Erythroblast (primary cell): ENCODE data around the gene ABCF1.

ENCODE experiments used
- DNase-seq, 2 experiments: peaks; one replicate each; lab custom pipeline; 2025; lab: John Stamatoyannopoulos, UW
- GATA1 ChIP-seq: IDR thresholded peaks from 2 replicates; pipeline ENCODE4 v1.6.1; 2011; ENCODE audit warnings: low read depth, mild to moderate bottlenecking, control low read depth, low read length, moderate library complexity
- POLR2A ChIP-seq: IDR thresholded peaks from 2 replicates; pipeline ENCODE4 v1.6.1; 2011; ENCODE audit warnings: mild to moderate bottlenecking, low read length

The ABCF1 gene

DNA sequence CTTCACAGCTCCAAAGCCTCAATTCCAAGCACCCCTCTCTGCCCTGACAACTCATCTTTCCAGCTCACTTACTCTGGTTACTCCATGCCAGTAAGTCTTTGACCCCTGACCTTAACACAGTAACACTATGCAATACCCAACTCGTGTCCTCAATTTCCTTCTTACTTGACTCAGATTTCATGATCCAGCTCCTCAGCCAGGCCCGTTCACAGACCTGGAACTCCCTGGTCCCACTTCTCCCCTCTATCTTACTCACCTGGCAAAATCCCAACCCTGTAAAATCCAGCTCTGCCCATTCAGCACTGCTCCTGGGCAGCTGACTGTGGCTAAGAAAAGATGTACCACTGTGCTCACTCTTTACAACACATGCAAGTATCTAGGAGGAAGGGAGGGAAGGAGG is 22.9 kb upstream of the ABCF1 start:
- no peak for DNase-seq
- no peak for TF ChIP-seq POLR2A
- TF ChIP-seq GATA1: no peak

DNA sequence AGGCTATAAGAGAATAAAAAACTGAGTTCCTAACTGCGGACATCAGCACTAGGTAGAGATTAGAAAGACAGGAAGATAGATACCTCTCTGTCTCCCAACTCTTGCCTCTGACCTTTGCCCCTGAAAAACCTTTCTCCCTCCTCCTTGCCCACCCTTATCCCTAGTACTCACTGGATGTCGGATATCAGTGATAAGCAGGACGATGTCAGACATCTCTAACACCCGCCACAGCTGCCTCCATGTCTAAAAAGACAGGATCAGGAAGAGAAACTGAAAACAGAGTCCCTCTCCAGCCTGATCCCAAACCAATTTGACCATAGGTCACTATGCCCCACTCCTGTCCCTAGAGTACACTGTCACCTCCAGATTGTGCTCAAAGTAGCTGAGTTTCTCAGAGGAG is 16.8 kb upstream of the ABCF1 start:
- no peak for DNase-seq
- TF ChIP-seq POLR2A: no peak
- TF ChIP-seq GATA1: no peak

DNA sequence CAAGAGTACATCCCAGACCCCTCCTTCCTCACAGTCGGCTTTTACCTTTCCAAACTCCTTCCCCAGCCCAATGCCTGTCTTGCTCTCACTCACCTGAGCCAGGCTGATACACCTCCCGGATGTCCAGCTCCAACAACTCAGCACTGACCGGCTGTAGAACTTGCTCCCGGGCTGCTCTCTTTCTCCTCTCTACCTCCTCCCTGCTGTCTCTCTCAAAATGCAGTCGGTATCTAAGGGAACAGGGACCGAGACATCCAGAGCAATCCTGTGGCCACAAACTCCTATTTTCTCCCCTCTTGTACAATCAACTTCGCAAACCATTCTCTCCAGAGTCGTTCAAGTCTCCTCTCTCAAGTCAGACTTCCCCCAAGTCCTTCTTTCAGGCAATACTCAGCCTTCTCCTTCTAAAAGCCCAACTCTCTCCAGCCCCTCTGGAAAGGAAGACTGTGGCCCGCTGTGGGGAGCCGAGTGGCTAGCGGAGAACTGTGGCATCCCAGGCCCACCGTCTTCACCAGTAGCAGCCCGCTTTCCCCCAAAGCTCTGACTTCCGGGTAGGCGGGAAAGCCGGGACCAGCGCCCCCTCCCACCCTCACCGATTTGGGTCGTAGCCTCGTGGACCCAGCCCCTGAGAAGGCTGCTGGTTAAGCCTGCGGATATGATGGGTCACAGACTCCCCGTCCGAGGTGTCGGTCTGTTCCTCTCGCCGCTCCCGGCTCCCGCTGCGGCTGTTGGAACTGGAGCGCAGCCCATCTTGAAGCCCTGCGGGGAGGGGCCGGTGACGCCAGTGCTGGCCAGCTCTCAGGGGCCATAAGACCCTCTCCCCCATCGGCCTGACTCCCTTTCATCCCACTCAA is 16.1 kb upstream of the ABCF1 start:
- peak; percentile 56 to 75 for DNase-seq
- no peak for TF ChIP-seq POLR2A
- no peak for TF ChIP-seq GATA1

DNA sequence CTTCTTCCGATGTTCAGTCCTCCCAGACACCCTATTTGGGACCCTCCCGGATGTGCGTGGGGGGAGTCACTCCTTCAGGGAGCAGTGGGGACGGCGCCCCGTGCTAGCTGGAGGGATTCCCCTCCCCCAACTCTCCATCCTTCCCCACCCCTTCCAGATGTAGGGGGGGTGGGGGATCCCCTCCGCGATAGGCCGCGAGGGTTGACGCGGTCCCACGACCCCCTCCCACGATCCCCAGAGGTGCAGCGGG is 15.5 kb upstream of the ABCF1 start:
- no peak for DNase-seq
- TF ChIP-seq GATA1 (no peak), POLR2A (no peak)

DNA sequence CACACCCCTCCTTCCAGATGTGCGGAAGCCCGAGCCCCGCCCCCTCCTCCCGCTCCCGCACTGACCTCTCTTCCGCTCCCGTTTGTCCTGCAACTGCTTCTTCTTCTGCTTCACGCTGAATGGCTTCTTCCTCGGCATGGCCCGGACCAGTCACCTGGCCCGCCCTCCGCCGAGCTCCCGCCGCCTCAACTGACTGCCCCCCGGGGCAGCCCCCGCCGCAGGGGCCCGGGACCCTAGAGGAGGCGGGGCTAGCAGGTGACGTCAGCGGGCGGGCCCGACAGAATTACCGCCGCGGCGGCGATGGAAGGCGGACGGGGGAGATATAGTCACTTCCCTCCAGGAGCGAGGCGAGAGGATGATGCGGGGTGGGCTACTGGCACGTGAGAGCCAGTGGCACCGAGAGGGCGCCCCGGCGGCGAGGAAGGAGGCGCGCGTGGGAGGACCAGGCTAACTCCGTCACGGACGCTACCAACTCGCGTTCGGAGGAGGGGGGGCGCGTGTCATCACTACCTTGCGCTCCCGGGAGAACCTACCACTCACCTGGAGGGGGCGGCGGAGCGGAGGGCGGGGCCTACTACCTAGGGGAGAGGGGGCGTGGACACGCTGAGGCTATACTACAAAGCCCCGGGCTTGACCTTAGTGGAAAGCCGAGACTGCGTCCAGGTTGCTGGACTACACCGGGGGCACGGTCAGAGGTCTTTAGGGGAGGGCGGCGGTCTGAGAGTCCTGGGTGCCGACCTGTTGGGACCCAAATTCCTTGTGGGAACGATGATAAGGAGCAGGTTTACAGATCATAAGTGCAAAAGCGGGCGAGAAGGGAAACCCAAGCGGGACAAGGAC is 15.0 kb upstream of the ABCF1 start, which contains the start of gene GNL1:
TSS of gene GNL1 (minus strand) at position 424 of the 840 bp plus-strand sequence. CDS start at position 138, 286 bp downstream.
- TF ChIP-seq GATA1: no peak
- DNase-seq: peak; percentile 95 to 96

DNA sequence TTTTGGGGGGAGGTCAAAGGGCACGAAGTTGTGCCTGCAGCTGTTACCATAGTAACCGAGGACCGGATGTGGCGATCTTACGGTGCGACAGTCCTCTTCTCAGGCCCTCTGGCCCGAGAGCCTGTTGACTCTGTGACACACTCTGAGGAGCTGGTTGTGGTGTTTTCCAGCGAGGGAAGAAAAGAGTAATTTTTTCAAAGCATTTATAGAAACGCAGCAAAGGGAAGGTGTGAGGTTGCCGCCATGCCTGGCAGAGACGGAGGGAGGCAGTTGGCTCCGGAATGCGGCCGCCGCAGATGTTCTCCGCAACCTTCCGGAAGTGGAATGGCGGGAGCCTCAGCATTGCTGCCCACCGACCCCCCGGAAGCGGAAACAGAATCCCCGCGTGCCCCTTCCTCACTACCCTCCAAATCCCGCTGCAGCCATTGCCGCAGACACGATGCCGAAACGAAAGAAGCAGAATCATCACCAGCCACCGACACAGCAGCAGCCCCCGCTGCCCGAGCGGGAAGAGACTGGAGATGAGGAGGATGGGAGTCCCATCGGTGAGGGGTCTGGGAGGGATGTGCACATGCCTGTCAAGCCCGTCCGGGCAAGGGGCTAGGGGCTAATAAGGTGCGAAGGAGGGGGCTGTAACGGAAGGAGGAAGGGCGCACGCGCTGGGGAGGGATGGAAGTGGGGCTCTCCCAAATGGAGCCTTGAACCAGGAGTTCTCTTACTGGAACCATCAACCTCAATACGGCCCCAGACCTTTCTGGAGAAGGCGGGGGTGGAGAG is 14.1 kb upstream of the ABCF1 start, which contains the start of gene PRR3:
TSS of gene PRR3 (plus strand) at position 390 of the 777 bp plus-strand sequence. CDS start at position 440, 50 bp downstream.
- DNase-seq: peak; percentile 92 to 94
- TF ChIP-seq POLR2A (peak; percentile 81), GATA1 (no peak)

DNA sequence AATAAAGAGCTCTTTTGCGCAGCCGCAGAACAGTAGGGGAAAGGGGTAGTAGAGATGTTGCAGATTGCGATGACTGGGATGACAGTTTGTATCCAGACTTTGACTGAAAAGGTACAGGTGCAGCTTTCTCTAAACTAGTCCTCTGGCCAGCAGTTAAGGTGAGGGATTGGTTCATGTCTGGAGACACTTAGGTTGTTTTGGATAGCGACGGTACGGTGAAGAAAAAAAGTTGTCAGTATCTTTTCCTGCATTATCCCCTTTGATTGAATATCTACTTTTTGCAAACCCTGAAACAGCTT is 13.6 kb upstream of the ABCF1 start:
- DNase-seq: no peak
- no peak for TF ChIP-seq POLR2A

DNA sequence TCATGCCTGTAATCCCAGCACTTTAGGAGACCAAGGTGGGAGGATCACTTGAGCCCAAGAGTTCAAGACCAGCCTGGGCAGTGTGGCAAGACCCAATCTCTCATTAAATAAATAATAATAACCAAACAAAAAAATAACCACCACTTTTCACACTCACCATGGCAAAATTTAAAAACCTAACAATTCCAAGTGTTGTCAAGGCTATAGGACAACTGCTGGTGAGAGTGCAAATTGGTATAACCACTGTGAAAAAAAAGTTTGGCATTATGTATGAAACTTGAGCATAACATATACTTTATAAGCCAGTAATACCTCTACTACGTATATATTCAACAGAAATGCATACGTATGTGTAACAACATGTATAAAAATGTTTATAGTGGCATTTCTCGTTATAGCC is 10.3 kb upstream of the ABCF1 start:
- TF ChIP-seq GATA1 (no peak), POLR2A (no peak)
- no peak for DNase-seq

DNA sequence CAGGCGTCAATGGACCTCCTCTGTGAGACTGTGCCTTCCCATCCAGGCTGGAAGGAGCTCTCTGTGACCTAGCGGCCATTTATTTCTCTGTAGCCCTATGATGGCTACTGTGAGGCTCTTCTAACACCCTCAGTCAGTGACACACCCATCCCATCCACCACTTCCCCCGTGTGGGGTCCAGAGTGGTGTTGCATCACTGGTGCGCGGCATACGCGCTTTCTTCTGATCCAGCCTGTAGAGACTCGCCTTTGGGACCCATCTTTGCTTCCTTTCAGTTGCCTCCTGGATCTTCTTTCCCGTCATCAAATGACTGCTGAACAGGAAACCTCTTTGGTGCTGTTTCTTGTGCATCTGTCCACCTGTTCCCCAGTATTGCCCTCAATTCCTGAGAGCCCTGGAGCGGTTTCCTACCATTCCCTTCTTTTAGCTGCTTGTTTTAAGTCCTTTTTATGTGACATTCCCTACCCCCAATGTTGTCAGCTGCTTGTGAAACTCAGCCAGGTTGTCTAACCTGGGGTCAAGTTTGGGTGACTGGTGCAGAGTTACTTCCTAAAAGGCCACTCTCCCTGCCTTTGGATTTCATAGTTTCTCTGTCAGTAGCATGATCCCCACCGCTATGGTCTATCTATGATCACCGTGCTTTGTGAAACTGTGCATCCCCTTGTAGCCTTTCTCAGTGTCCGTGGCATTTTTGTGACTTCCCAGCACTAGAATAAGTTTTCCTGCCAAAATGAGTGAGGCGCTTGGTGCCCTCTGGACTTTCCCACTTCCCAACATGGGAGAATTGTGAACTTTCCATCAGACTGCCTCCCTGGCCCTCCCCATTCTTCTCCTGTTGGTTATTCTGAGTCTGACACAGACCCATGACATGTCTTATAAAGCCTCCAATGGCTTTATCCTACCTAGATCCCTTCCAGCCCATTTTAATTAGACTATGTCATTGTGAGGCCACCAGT is 8.5 kb upstream of the ABCF1 start:
- no peak for DNase-seq
- no peak for TF ChIP-seq GATA1
- no peak for TF ChIP-seq POLR2A

DNA sequence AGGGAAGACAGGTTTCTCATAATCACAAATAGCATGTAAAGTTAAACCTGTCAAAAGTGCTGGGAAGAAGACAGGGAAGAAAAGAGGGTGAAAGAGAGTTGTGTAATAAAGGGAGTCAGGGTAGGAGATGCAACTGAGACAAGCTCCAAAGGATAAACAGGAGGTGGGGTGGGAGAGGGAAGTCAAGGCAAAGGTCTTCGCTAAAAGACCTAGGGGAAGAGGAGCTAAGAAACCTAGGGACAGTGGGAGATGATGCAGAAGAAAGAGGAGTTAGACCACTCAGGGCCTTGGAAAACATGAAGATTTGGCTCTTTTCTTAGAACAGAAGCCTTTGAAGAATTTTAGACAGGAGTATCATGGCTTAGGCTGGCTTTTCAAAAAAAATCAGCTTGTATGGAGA is 7.1 kb upstream of the ABCF1 start:
- no peak for TF ChIP-seq POLR2A
- TF ChIP-seq GATA1: no peak

DNA sequence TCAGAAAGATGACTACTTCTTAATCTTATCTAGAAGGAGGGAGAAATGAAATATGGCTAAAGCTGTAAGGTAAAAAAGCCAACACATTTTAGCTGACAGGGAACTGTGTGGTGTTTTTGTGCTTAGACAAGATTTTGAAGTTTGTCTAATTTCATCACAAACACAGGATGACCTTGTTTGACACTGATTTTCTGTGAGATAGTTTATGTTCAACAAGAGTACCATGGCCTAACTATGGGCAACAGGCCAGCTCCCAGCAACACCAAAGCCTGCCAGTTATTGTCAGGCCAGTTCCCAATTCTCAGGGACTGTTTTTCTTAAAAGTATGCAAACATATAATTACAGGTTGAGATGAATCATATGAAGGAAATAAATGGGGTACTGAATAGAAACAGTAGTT is 5.5 kb upstream of the ABCF1 start:
- no peak for DNase-seq
- TF ChIP-seq POLR2A (no peak), GATA1 (no peak)

More for the DNA sequence above, 7.1 kb upstream of the ABCF1 start:
- no peak for DNase-seq

DNA sequence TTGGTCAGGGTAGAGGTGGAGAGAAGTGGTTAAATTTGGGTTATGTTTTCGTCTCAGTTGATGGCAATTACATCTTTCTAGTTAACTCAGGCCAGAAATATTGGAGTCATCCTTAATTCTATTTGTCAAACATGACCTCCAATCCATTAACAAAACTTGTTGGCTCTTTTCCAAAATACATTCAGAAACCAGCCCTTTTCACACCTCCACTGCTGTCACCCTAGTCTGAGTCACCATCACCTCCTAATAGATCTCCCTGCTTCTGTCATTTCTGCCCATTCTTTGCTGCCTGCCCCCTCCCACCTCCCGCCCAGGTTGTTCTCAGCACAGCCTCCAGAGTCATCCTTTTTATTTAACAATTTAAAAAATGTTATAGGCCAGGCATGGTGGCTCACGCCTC is 3.0 kb upstream of the ABCF1 start:
- TF ChIP-seq GATA1 (no peak), POLR2A (no peak)
- no peak for DNase-seq

DNA sequence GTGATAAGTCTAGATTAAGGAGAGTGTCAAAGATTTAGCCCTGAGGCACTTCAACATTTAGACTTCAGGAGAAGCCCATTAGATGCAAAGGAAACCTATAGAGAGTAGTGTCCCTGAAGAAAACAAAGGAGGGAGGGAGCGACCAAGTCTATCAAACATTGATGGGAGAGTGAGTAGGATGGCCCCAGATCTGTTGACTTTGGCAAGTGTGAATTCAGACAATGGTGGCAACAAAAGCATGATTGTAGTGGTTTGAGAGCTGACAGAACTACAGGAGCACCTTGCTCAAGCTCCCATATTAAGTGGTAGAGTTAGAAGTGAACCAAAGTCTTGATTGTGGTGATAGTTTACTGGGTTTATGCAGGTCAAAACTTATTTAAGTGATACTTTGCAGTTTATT is 979 bp upstream of the ABCF1 start:
- TF ChIP-seq GATA1 (no peak), POLR2A (no peak)

More for the DNA sequence above, 979 bp upstream of the ABCF1 start:
- DNase-seq: peak in 1 of 2 experiments; percentile 28
